ENCODE results near the gene ANTXR1. TPM values are rescaled to one million over a fixed set of nuclear protein-coding genes. Genes with fewer than 3 reads are reported as not detected.

Gene ANTXR1
- total and polyA plus RNA-seq, 7 experiments from 2014 or later, result 0.18 TPM; not detected in 6

GRCh38 chr2:69152847-69153583, 140.0 kb downstream of the ANTXR1 start:
- POLR2A ChIA-PET, result no interaction called here
- CTCF ChIA-PET, result no interaction called here
- no peaks in the 10 kb centered on the region for H3K36me3 Mint-ChIP-seq

GRCh38 chr2:69154106-69154505, 141.1 kb downstream of the ANTXR1 start:
- no peaks in the 10 kb centered on the region for H3K4me1 ChIP-seq (ENCODE audit: control insufficient read depth in 2 of 2, insufficient read depth in 2 of 2, low read length in 2 of 2)
- H3K27ac Mint-ChIP-seq, result no peak overlapping the region
- H3K27me3 ChIP-seq (ENCODE audit: control insufficient read depth in 2 of 2, insufficient read depth in 2 of 2, low read length in 2 of 2), result no peaks in the 10 kb centered on the region
- H3K4me3 ChIP-seq (ENCODE audit: low read length), result no peak overlapping the region
- no peaks in the 10 kb centered on the region for H3K36me3 ChIP-seq (ENCODE audit: control insufficient read depth in 2 of 3, insufficient read depth in 3 of 3, low read length in 3 of 3)
- CTCF ChIA-PET, result no interaction called here
- no peaks in the 10 kb centered on the region for H3K9me3 ChIP-seq (ENCODE audit: control insufficient read depth in 2 of 3, low read length in 3 of 3)
- H3K9me3 Mint-ChIP-seq, result no peaks in the 10 kb centered on the region
- intact Hi-C loops (cut with micrococcal nuclease), result no loop called here
- POLR2A ChIA-PET, result no interaction called here
- no peak overlapping the region for H3K27ac ChIP-seq (ENCODE audit: low read depth, low read length)
- DNase-seq, result no peak
- H3K4me3 Mint-ChIP-seq, result no peak overlapping the region
- peaks cover 4 to 11% (median 9%) of the 10 kb centered on the region in 5 donors for H3K27me3 Mint-ChIP-seq
- no peaks in the 10 kb centered on the region for H3K4me1 Mint-ChIP-seq
- no peak for ATAC-seq
- H3K36me3 Mint-ChIP-seq, result no peaks in the 10 kb centered on the region

More at GRCh38 chr2:69152847-69153583, 140.0 kb downstream of the ANTXR1 start:
- Mint-ChIP-seq H3K4me1 (no peaks in the 10 kb centered on the region), H3K9me3 (no peaks in the 10 kb centered on the region), H3K27me3 (peaks cover 4 to 11% (median 9%) of the 10 kb centered on the region in 5 donors), H3K27ac (no peak overlapping the region), H3K4me3 (no peak overlapping the region)
- no peaks in the 10 kb centered on the region for H3K9me3 ChIP-seq (ENCODE audit: control insufficient read depth in 2 of 3, low read length in 3 of 3)
- ATAC-seq (no peak), DNase-seq (no peak)
- no peak overlapping the region for H3K4me3 ChIP-seq (ENCODE audit: low read length)
- no peak overlapping the region for H3K27ac ChIP-seq (ENCODE audit: low read depth, low read length)
- no peaks in the 10 kb centered on the region for H3K27me3 ChIP-seq (ENCODE audit: control insufficient read depth in 2 of 2, insufficient read depth in 2 of 2, low read length in 2 of 2)
- H3K4me1 ChIP-seq (ENCODE audit: control insufficient read depth in 2 of 2, insufficient read depth in 2 of 2, low read length in 2 of 2), result no peaks in the 10 kb centered on the region
- H3K36me3 ChIP-seq (ENCODE audit: control insufficient read depth in 2 of 3, insufficient read depth in 3 of 3, low read length in 3 of 3), result no peaks in the 10 kb centered on the region
- intact Hi-C loops (cut with micrococcal nuclease), result no loop called here

GRCh38 chr2:69156624-69157023, 143.6 kb downstream of the ANTXR1 start:
- ChIA-PET POLR2A (no interaction called here), CTCF (no interaction called here)
- peaks cover 4 to 17% (median 10%) of the 10 kb centered on the region in 5 donors for H3K27me3 Mint-ChIP-seq
- no peaks in the 10 kb centered on the region for H3K36me3 Mint-ChIP-seq
- no peaks in the 10 kb centered on the region for H3K9me3 Mint-ChIP-seq
- no peaks in the 10 kb centered on the region for H3K4me1 Mint-ChIP-seq
- ATAC-seq (no peak), DNase-seq (no peak)
- H3K4me3 ChIP-seq (ENCODE audit: low read length), result no peak overlapping the region
- no peaks in the 10 kb centered on the region for H3K36me3 ChIP-seq (ENCODE audit: control insufficient read depth in 2 of 3, insufficient read depth in 3 of 3, low read length in 3 of 3)
- no peaks in the 10 kb centered on the region for H3K9me3 ChIP-seq (ENCODE audit: control insufficient read depth in 2 of 3, low read length in 3 of 3)
- intact Hi-C loops (cut with micrococcal nuclease), result no loop called here
- no peaks in the 10 kb centered on the region for H3K4me1 ChIP-seq (ENCODE audit: control insufficient read depth in 2 of 2, insufficient read depth in 2 of 2, low read length in 2 of 2)
- no peak overlapping the region for H3K4me3 Mint-ChIP-seq
- no peaks in the 10 kb centered on the region for H3K27me3 ChIP-seq (ENCODE audit: control insufficient read depth in 2 of 2, insufficient read depth in 2 of 2, low read length in 2 of 2)
- no peak overlapping the region for H3K27ac ChIP-seq (ENCODE audit: low read depth, low read length)
- H3K27ac Mint-ChIP-seq, result no peak overlapping the region

GRCh38 chr2:69157441-69157840, 144.5 kb downstream of the ANTXR1 start:
- Mint-ChIP-seq H3K4me1 (no peaks in the 10 kb centered on the region), H3K27ac (no peak overlapping the region), H3K27me3 (peaks cover 4 to 22% (median 10%) of the 10 kb centered on the region in 5 donors), H3K9me3 (no peaks in the 10 kb centered on the region), H3K36me3 (no peaks in the 10 kb centered on the region), H3K4me3 (no peak overlapping the region)
- ATAC-seq (no peak), DNase-seq (no peak)
- ChIA-PET POLR2A (no interaction called here), CTCF (no interaction called here)
- no peaks in the 10 kb centered on the region for H3K4me1 ChIP-seq (ENCODE audit: control insufficient read depth in 2 of 2, insufficient read depth in 2 of 2, low read length in 2 of 2)
- no peaks in the 10 kb centered on the region for H3K9me3 ChIP-seq (ENCODE audit: control insufficient read depth in 2 of 3, low read length in 3 of 3)
- H3K27me3 ChIP-seq (ENCODE audit: control insufficient read depth in 2 of 2, insufficient read depth in 2 of 2, low read length in 2 of 2), result no peaks in the 10 kb centered on the region
- H3K4me3 ChIP-seq (ENCODE audit: low read length), result no peak overlapping the region
- no peak overlapping the region for H3K27ac ChIP-seq (ENCODE audit: low read depth, low read length)
- intact Hi-C loops (cut with micrococcal nuclease), result no loop called here
- no peaks in the 10 kb centered on the region for H3K36me3 ChIP-seq (ENCODE audit: control insufficient read depth in 2 of 3, insufficient read depth in 3 of 3, low read length in 3 of 3)

GRCh38 chr2:69159986-69160385, 147.0 kb downstream of the ANTXR1 start:
- intact Hi-C loops (cut with micrococcal nuclease), result no loop called here
- Histone ChIP-seq H3K4me3 (ENCODE audit: low read length) (no peak overlapping the region), H3K4me1 (ENCODE audit: control insufficient read depth in 2 of 2, insufficient read depth in 2 of 2, low read length in 2 of 2) (no peaks in the 10 kb centered on the region), H3K9me3 (ENCODE audit: control insufficient read depth in 2 of 3, low read length in 3 of 3) (no peaks in the 10 kb centered on the region), H3K27ac (ENCODE audit: low read depth, low read length) (no peak overlapping the region), H3K27me3 (ENCODE audit: control insufficient read depth in 2 of 2, insufficient read depth in 2 of 2, low read length in 2 of 2) (no peaks in the 10 kb centered on the region), H3K36me3 (ENCODE audit: control insufficient read depth in 2 of 3, insufficient read depth in 3 of 3, low read length in 3 of 3) (no peaks in the 10 kb centered on the region)
- ChIA-PET POLR2A (interaction anchor here (0.7 kb wide), 1 partner anchor 72 kb away, joined by 3 read pairs; no protein-coding TSS in a partner anchor), CTCF (no interaction called here)
- DNase-seq (no peak), ATAC-seq (no peak)
- H3K36me3 Mint-ChIP-seq, result no peaks in the 10 kb centered on the region
- H3K4me1 Mint-ChIP-seq, result peaks cover 0 to 5% (median 0%) of the 10 kb centered on the region in 7 donors
- H3K27me3 Mint-ChIP-seq, result peaks cover 4 to 26% (median 6%) of the 10 kb centered on the region in 5 donors
- H3K27ac Mint-ChIP-seq, result no peak overlapping the region
- no peaks in the 10 kb centered on the region for H3K9me3 Mint-ChIP-seq
- no peak overlapping the region for H3K4me3 Mint-ChIP-seq

- Mint-ChIP-seq H3K4me1 (peaks cover 0 to 5% (median 0%) of the 10 kb centered on the region in 7 donors), H3K27ac (no peak overlapping the region), H3K36me3 (no peaks in the 10 kb centered on the region), H3K27me3 (peaks cover 7 to 33% (median 16%) of the 10 kb centered on the region in 5 donors), H3K9me3 (no peaks in the 10 kb centered on the region), H3K4me3 (no peak overlapping the region)
- ChIA-PET CTCF (no interaction called here), POLR2A (no interaction called here)
- Histone ChIP-seq H3K27ac (ENCODE audit: low read depth, low read length) (no peak overlapping the region), H3K27me3 (ENCODE audit: control insufficient read depth in 2 of 2, insufficient read depth in 2 of 2, low read length in 2 of 2) (no peaks in the 10 kb centered on the region), H3K4me1 (ENCODE audit: control insufficient read depth in 2 of 2, insufficient read depth in 2 of 2, low read length in 2 of 2) (no peaks in the 10 kb centered on the region), H3K9me3 (ENCODE audit: control insufficient read depth in 2 of 3, low read length in 3 of 3) (no peaks in the 10 kb centered on the region), H3K4me3 (ENCODE audit: low read length) (no peak overlapping the region), H3K36me3 (ENCODE audit: control insufficient read depth in 2 of 3, insufficient read depth in 3 of 3, low read length in 3 of 3) (no peaks in the 10 kb centered on the region)
- ATAC-seq, result no peak
- no peak for DNase-seq
- intact Hi-C loops (cut with micrococcal nuclease), result no loop called here
These were observed 149.1 kb downstream of the ANTXR1 start for GRCh38 chr2:69162057-69162456.

GRCh38 chr2:69163109-69163508, 150.1 kb downstream of the ANTXR1 start:
- Mint-ChIP-seq H3K4me3 (no peak overlapping the region), H3K27me3 (peaks cover 7 to 35% (median 16%) of the 10 kb centered on the region in 5 donors), H3K27ac (no peak overlapping the region), H3K36me3 (no peaks in the 10 kb centered on the region), H3K9me3 (no peaks in the 10 kb centered on the region), H3K4me1 (peaks cover 0 to 5% (median 0%) of the 10 kb centered on the region in 7 donors)
- ChIA-PET POLR2A (no interaction called here), CTCF (interaction anchor here (0.7 kb wide), 2 partner anchors 14 to 26 kb away, joined by 3 to 4 read pairs; no protein-coding TSS in a partner anchor)
- no peaks in the 10 kb centered on the region for H3K27me3 ChIP-seq (ENCODE audit: control insufficient read depth in 2 of 2, insufficient read depth in 2 of 2, low read length in 2 of 2)
- ATAC-seq (peak; percentile 67), DNase-seq (no peak)
- no peak overlapping the region for H3K4me3 ChIP-seq (ENCODE audit: low read length)
- no peaks in the 10 kb centered on the region for H3K36me3 ChIP-seq (ENCODE audit: control insufficient read depth in 2 of 3, insufficient read depth in 3 of 3, low read length in 3 of 3)
- H3K27ac ChIP-seq (ENCODE audit: low read depth, low read length), result no peak overlapping the region
- H3K4me1 ChIP-seq (ENCODE audit: control insufficient read depth in 2 of 2, insufficient read depth in 2 of 2, low read length in 2 of 2), result no peaks in the 10 kb centered on the region
- intact Hi-C loops (cut with micrococcal nuclease), result no loop called here
- H3K9me3 ChIP-seq (ENCODE audit: control insufficient read depth in 2 of 3, low read length in 3 of 3), result no peaks in the 10 kb centered on the region

Measured in naive thymus-derived CD4-positive, alpha-beta T cell (primary cell).